ENCODE data around the gene PRDM13. TPM values are rescaled to one million over a fixed set of nuclear protein-coding genes. Genes with fewer than 3 reads are reported as not detected.

PRDM13 gene
- total RNA-seq, 1 donor from 2014 or later = 13.9 TPM

GRCh38 chr6:99660206-99660605 is 53.6 kb downstream of the PRDM13 start:
- H3K27ac Mint-ChIP-seq (ENCODE audit: unreplicated experiment) = no peak overlapping the region
- peaks cover 4% of the 10 kb centered on the region for H3K9me3 Mint-ChIP-seq (ENCODE audit: unreplicated experiment)
- DNase-seq = no peak
- H3K27me3 Mint-ChIP-seq (ENCODE audit: unreplicated experiment) = no peaks in the 10 kb centered on the region
- H3K4me1 Mint-ChIP-seq (ENCODE audit: low read depth, unreplicated experiment) = no peaks in the 10 kb centered on the region
- TF ChIP-seq, protein P1, sequence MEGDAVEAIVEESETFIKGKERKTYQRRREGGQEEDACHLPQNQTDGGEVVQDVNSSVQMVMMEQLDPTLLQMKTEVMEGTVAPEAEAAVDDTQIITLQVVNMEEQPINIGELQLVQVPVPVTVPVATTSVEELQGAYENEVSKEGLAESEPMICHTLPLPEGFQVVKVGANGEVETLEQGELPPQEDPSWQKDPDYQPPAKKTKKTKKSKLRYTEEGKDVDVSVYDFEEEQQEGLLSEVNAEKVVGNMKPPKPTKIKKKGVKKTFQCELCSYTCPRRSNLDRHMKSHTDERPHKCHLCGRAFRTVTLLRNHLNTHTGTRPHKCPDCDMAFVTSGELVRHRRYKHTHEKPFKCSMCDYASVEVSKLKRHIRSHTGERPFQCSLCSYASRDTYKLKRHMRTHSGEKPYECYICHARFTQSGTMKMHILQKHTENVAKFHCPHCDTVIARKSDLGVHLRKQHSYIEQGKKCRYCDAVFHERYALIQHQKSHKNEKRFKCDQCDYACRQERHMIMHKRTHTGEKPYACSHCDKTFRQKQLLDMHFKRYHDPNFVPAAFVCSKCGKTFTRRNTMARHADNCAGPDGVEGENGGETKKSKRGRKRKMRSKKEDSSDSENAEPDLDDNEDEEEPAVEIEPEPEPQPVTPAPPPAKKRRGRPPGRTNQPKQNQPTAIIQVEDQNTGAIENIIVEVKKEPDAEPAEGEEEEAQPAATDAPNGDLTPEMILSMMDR (IDR thresholded peaks at IDR 0.05; ENCODE audit: partially characterized antibody, unreplicated experiment) = no peak
- H3K4me3 Mint-ChIP-seq (ENCODE audit: unreplicated experiment) = no peak overlapping the region
- H3K36me3 Mint-ChIP-seq (ENCODE audit: unreplicated experiment) = no peaks in the 10 kb centered on the region

DNA sequence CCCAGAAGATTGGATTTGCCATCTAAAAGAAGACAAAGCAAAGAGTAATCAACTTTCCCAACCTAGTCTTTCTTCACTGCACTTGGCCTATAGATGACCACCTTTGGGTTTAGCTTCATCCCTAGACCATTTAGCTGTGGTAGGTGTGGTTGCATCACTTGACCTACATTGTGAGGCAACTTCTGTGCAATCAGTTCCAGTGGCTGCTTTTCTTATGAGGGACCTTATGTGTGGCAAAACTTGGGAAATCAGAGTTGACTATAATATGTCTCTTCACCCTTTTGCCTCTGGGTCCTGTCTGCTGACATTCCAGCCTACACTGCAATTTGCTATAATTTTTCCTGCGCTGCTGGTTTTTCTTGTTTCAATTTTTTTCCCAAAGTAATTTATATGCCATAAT is 55.2 kb downstream of the PRDM13 start:
- Mint-ChIP-seq H3K36me3 (ENCODE audit: unreplicated experiment) (no peaks in the 10 kb centered on the region), H3K4me3 (ENCODE audit: unreplicated experiment) (no peak overlapping the region), H3K9me3 (ENCODE audit: unreplicated experiment) (no peaks in the 10 kb centered on the region), H3K4me1 (ENCODE audit: low read depth, unreplicated experiment) (no peaks in the 10 kb centered on the region), H3K27ac (ENCODE audit: unreplicated experiment) (no peak overlapping the region), H3K27me3 (ENCODE audit: unreplicated experiment) (no peaks in the 10 kb centered on the region)
- DNase-seq = no peak
- TF ChIP-seq, protein P1 (IDR thresholded peaks at IDR 0.05; ENCODE audit: partially characterized antibody, unreplicated experiment) = no peak

DNA sequence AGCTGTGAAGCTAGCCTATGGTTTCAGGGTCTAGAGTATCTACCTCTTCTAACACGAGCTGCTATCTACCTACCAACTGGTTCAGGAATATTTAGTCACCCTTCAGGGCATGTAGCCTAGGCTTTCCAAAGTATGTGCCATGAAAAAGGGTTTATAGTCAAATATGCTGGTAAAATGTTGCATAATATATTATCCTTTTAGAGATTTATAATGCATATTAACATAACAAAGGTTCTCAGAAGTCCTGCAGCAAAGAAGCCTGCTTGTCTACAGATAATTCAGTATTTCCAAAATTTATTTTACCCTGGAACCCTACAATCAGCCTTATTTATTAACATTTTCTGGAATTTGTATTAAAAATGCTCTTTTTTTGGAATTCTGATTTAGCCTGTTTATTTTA is 56.0 kb downstream of the PRDM13 start:
- no peaks in the 10 kb centered on the region for H3K27me3 Mint-ChIP-seq (ENCODE audit: unreplicated experiment)
- H3K27ac Mint-ChIP-seq (ENCODE audit: unreplicated experiment) = no peak overlapping the region
- DNase-seq = no peak
- peaks cover 2% of the 10 kb centered on the region for H3K4me1 Mint-ChIP-seq (ENCODE audit: low read depth, unreplicated experiment)
- no peaks in the 10 kb centered on the region for H3K9me3 Mint-ChIP-seq (ENCODE audit: unreplicated experiment)
- TF ChIP-seq, protein P1 (IDR thresholded peaks at IDR 0.05; ENCODE audit: partially characterized antibody, unreplicated experiment) = no peak
- H3K36me3 Mint-ChIP-seq (ENCODE audit: unreplicated experiment) = no peaks in the 10 kb centered on the region
- no peak overlapping the region for H3K4me3 Mint-ChIP-seq (ENCODE audit: unreplicated experiment)

Other genes starting within 250 kb of the PRDM13 start
- gene COQ3, start 212.6 kb upstream of the PRDM13 start, total RNA-seq (ENCODE audit: unreplicated experiment) = 3.8 TPM
- gene PNISR, start 181.5 kb upstream of the PRDM13 start, total RNA-seq (ENCODE audit: unreplicated experiment) = 149 TPM
- gene USP45, start 91.4 kb upstream of the PRDM13 start, total RNA-seq (ENCODE audit: unreplicated experiment) = 36.1 TPM
- 49.3 TPM for gene CCNC, start 38.2 kb upstream of the PRDM13 start, total RNA-seq (ENCODE audit: unreplicated experiment)

Measured in glutamatergic neuron (in vitro differentiated cells).